PC-3 (cell line): ENCODE measurements around the gene TTC31. TPM values are rescaled to one million over a fixed set of nuclear protein-coding genes. Genes with fewer than 3 reads are reported as not detected.

Experiments used
- ATAC-seq: fragments of 200-7000 bp; cut with Tn5 transposase; 2 replicates; pipeline ENCODE4 v1.9.1; 2020; ENCODE audit warnings: mild to moderate bottlenecking, moderate library complexity
- BruUV-seq: library from RNA; stranded (reverse); fragments of 400-500 nt; replicated peaks from 2 replicates; lab custom pipeline; 2021; lab: Mats Ljungman, UMichigan
- CTCF ChIA-PET: fragments of 300-600 bp; sonication (Branson Sonifier 250); formaldehyde crosslinking; loops from one replicate; lab custom pipeline; 2022; ENCODE audit warnings: antibody characterized with exemption; lab: Charles Lee
- POLR2A ChIA-PET: fragments of 300-600 bp; sonication (Branson Sonifier 250); formaldehyde crosslinking; loops from one replicate; lab custom pipeline; 2022; ENCODE audit warnings: antibody characterized with exemption; ENCODE audit not compliant: unreplicated experiment; lab: Charles Lee
- DNase-seq: peaks from one replicate; pipeline ENCODE4 v3.0.0-alpha.2; 2015
- H2AFZ ChIP-seq: fragments of 300-600 bp; sonication (generic); 2 replicates; pipeline ENCODE4 v1.6.0; 2016; ENCODE audit warnings: antibody characterized with exemption, low read length
- H3F3A ChIP-seq: fragments of 300-600 bp; sonication (generic); one replicate; pipeline ENCODE4 v1.6.0; 2017; ENCODE audit warnings: antibody characterized with exemption, low read length, control low read depth, mild to moderate bottlenecking; ENCODE audit not compliant: unreplicated experiment
- H3K27ac ChIP-seq: fragments of 300-600 bp; sonication (generic); 2 replicates; pipeline ENCODE4 v1.5.1; 2016; ENCODE audit warnings: mild to moderate bottlenecking, low read length
- H3K27me3 ChIP-seq: fragments of 300-600 bp; sonication (generic); 2 replicates; pipeline ENCODE4 v1.6.1; 2016; ENCODE audit warnings: low read length, mixed read lengths
- H3K36me3 ChIP-seq: fragments of 300-600 bp; sonication (generic); 2 replicates; pipeline ENCODE4 v1.6.1; 2016; ENCODE audit warnings: low read depth, mixed run types, low read length, mixed read lengths
- H3K4me1 ChIP-seq: fragments of 300-600 bp; sonication (generic); 2 replicates; pipeline ENCODE4 v1.5.1; 2016; ENCODE audit warnings: low read length; ENCODE audit not compliant: insufficient read depth
- H3K4me2 ChIP-seq: fragments of 300-600 bp; sonication (generic); 2 replicates; pipeline ENCODE4 v1.6.0; 2016; ENCODE audit warnings: low read length
- H3K4me3 ChIP-seq: fragments of 300-600 bp; sonication (generic); 2 replicates; pipeline ENCODE4 v1.5.1; 2016; ENCODE audit warnings: mild to moderate bottlenecking, low read length, mixed read lengths
- H3K79me2 ChIP-seq: fragments of 300-600 bp; sonication (generic); 2 replicates; pipeline ENCODE4 v1.6.1; 2017; ENCODE audit warnings: low read length, mixed read lengths
- H3K9ac ChIP-seq: fragments of 300-600 bp; sonication (generic); 2 replicates; pipeline ENCODE4 v1.6.0; 2016; ENCODE audit warnings: mild to moderate bottlenecking, low read length
- H3K9me2 ChIP-seq: fragments of 300-600 bp; sonication (generic); replicated peaks from 2 replicates; pipeline ENCODE4 v1.6.1; 2016; ENCODE audit warnings: mixed run types, low read length, mixed read lengths
- H3K9me3 ChIP-seq: fragments of 300-600 bp; sonication (generic); 2 replicates; pipeline ENCODE4 v1.6.1; 2016; ENCODE audit warnings: low read length, mixed read lengths
- H4K20me1 ChIP-seq: fragments of 300-600 bp; sonication (generic); 2 replicates; pipeline ENCODE4 v1.6.1; 2016; ENCODE audit warnings: low read length, mixed read lengths
- CTCF ChIP-seq: fragments of 300-600 bp; sonication (generic); conservative IDR thresholded peaks from 2 replicates; pipeline ENCODE4 v1.5.1; 2017; ENCODE audit warnings: antibody characterized with exemption, low read depth, mild to moderate bottlenecking, low read length
- EZH2 ChIP-seq: fragments of 300-600 bp; sonication (generic); IDR thresholded peaks from one replicate; pipeline ENCODE4 v1.6.1; 2017; ENCODE audit warnings: antibody characterized with exemption, mild to moderate bottlenecking, low read length; ENCODE audit not compliant: unreplicated experiment
- EZH2phosphoT487 ChIP-seq: fragments of 300-600 bp; sonication (generic); IDR thresholded peaks from 2 replicates; pipeline ENCODE4 v1.6.1; 2018; ENCODE audit warnings: mild to moderate bottlenecking, antibody characterized with exemption, low read length, borderline replicate concordance
- intact Hi-C: fragments of 100-400 bp; cut with micrococcal nuclease; formaldehyde crosslinking; loops from 2 replicates; pipeline ENCODE4 v1.9.0; 2023
- total RNA-seq: library from RNA; depleted of rRNA; stranded (reverse); fragments of >200 nt; gene quantifications from 2 replicates; pipeline ENCODE4 v1.2.3, GENCODE V29; 2014

TTC31 gene
- total RNA-seq, 1 experiment from 2014 or later: 21.1 TPM

- H4K20me1 ChIP-seq: 0 out of 2 replicates have a peak, but pooled peaks cover 7% of the 10 kb centered on the region
- no peak within 1 kb of the TSS for H3K27ac ChIP-seq
- DNase-seq: peak; percentile 56
- H3K9me2 ChIP-seq: no peaks in the 10 kb centered on the region
- ChIA-PET CTCF (no interaction called here), POLR2A (no interaction called here)
- H3K4me2 ChIP-seq: no peak within 1 kb of the TSS
- peaks cover 14% of the 10 kb centered on the region for H3K4me1 ChIP-seq
- H3K27me3 ChIP-seq: no peaks in the 10 kb centered on the region
- intact Hi-C loops: no loop called here
- no peak within 1 kb of the TSS for H3K4me3 ChIP-seq
- ATAC-seq: no peak
- H3K36me3 ChIP-seq: peaks cover 26% of the 10 kb centered on the region
- no TSS peak for BruUV-seq
- no peak within 1 kb of the TSS for H2AFZ ChIP-seq
- peaks cover 36% of the 10 kb centered on the region for H3K79me2 ChIP-seq
- no peak within 1 kb of the TSS for H3K9ac ChIP-seq
- no peak for TF ChIP-seq EZH2phosphoT487
- no peak for TF ChIP-seq EZH2
- no peak for TF ChIP-seq CTCF
- H3K9me3 ChIP-seq: no peaks in the 10 kb centered on the region
- no peaks in the 10 kb centered on the region for H3F3A ChIP-seq
Observed at GRCh38 chr2:74525717-74526648, 43.1 kb downstream of the TTC31 start, which contains the start of gene DQX1. Gene DQX1 (minus strand): TSS chr2:74526231. CDS start chr2:74525729, 502 bp downstream.

GRCh38 chr2:74526649-74527230, 43.9 kb downstream of the TTC31 start:
- no peak for ATAC-seq
- no peak for TF ChIP-seq EZH2
- TF ChIP-seq CTCF: no peak
- no peak for TF ChIP-seq EZH2phosphoT487
- no peaks in the 10 kb centered on the region for H3K9me3 ChIP-seq
- no peak overlapping the region for H3K4me3 ChIP-seq
- no peaks in the 10 kb centered on the region for H3F3A ChIP-seq
- peaks cover 43% of the 10 kb centered on the region for H3K79me2 ChIP-seq
- no peak overlapping the region for H2AFZ ChIP-seq
- no TSS peak for BruUV-seq
- ChIA-PET POLR2A (no interaction called here), CTCF (no interaction called here)
- intact Hi-C loops: no loop called here
- no peaks in the 10 kb centered on the region for H3K27me3 ChIP-seq
- H3K4me1 ChIP-seq: peaks cover 20% of the 10 kb centered on the region
- DNase-seq: no peak
- no peak overlapping the region for H3K9ac ChIP-seq
- H3K27ac ChIP-seq: no peak overlapping the region
- H3K9me2 ChIP-seq: no peaks in the 10 kb centered on the region
- no peak overlapping the region for H3K4me2 ChIP-seq
- H4K20me1 ChIP-seq: 0 out of 2 replicates have a peak, but pooled peaks cover 7% of the 10 kb centered on the region
- H3K36me3 ChIP-seq: peaks cover 26% of the 10 kb centered on the region
